HepG2 (cell line): ENCODE results near the gene SND1.

Experiments
- MXD1 ChIP-seq: sonication (generic); formaldehyde crosslinking; IDR thresholded peaks from 2 replicates; pipeline ENCODE4 v1.4.0; 2020; ENCODE audit warnings: mild to moderate bottlenecking, missing genetic modification reagents
- ZNF777 ChIP-seq: sonication (generic); formaldehyde crosslinking; IDR thresholded peaks from 2 replicates; pipeline ENCODE4 v1.4.0; 2020; ENCODE audit warnings: missing genetic modification reagents

GRCh38 chr7:128019288-128019687, 367.3 kb downstream of the SND1 start:
- TF ChIP-seq MXD1 (CRISPR knock-in tag) (no peak), ZNF777 (CRISPR knock-in tag) (no peak)
